NCI-H128 (cell line): ENCODE results near the gene SLC24A3.

Experiments used
- DNase-seq: peaks from one replicate; lab custom pipeline; 2025; ENCODE audit not compliant: unreplicated experiment; lab: John Stamatoyannopoulos, UW

Gene SLC24A3

DNA sequence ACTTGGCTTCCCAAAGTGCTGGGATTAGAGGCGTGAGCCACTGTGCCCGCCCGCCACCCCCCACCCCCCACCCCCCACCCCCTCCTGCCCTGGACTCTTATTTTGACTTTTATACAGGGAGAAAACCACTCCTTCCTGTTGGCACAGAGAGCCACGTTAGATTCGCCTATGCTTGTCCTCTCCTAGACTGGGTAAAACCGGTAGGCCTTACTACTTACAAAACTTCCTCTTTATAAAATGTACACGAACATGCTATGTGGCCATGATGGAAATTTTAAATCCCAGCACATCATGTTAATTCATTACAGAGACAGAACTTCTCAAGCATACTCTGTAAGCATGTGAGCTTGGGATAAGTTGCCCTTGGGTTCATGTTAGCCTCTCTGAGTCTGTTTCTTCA lies 124.2 kb downstream of the SLC24A3 start:
- DNase-seq, result no peak

- DNase-seq, result no peak
Observed at GRCh38 chr20:19338380-19338779, 125.9 kb downstream of the SLC24A3 start.

DNA sequence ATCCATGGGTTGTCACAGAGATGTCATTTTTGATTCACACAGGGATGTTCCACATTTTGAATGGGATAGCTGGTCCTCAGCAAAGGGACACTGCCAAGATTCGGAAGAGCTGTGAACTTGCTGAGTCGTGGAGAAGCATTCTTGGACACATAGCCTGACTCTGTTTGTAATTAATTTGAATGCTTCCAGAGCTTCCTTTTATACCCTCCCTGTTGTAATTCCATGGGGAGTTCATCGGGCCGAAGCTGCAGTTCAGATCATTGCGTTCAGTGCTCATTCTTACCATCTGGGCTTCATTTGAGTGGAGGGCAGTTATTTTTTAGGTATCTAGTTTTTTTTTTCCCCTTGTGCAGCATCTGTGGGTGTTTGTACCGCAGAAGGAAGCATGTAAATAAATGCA lies 126.5 kb downstream of the SLC24A3 start:
- no peak for DNase-seq

GRCh38 chr20:19341348-19342053 lies 129.1 kb downstream of the SLC24A3 start:
- no peak for DNase-seq

GRCh38 chr20:19344341-19344740 lies 131.9 kb downstream of the SLC24A3 start:
- DNase-seq, result no peak

DNA sequence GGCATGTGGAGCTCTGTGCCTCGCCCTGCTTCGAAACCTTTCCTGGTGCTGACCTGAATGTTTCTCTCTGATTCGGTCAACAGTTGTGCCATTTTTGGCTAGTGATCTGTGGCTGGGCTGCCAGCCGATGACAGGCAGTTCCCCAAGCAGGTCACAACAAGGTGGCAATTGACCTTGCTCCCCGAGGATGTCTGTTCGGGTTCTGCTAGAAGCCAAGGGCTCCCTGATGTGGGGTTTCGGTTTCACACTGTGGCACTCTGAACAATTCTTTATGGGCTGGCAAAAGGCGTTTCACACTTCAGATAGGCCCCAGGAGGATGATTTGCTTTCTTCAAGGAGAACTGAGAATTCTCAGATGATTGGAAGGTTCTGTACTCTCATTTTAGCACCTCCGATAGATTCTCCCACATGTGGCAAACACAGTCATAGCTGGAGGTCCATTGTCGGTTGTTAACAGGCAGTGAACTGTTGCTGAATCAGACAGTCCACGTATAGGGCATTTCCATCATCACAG lies 135.6 kb downstream of the SLC24A3 start:
- DNase-seq, result no peak

DNA sequence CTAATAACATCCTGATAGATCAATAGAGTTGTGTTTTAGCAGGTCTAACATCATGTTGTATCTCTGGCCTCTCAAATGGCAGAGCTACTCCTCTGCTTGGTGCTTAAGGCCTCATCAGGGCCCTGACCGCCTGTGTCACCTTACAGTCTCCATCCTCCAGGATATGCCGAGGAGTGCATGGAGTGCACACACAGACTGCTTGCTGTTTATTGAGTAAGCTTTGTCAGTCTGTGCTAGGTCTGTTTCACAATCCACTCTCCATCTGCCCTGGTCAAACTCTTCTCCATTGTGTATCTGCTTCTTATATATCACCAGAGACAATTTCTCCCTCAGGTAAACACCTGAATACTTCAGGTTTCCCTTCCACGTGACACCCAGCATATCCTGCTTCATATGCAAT lies 136.1 kb downstream of the SLC24A3 start:
- no peak for DNase-seq

DNA sequence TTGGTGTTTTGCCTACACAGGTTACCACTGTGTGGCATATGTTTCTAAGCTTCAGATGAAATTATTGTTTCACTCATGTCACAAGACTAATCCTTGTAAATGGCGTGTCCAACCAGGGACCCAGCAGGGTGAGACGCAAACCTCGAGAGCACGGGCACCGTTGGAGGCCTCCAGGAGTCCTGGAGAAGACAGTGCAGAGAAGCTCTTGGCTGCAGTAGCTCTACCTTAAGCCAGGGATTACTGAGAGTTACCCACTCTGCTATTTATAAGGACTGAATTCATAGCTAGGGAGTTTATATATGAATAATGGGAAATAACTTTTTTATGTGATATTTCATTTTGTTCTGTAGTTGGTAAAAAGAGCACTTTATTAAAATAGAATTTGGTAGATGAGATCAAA lies 137.4 kb downstream of the SLC24A3 start:
- no peak for DNase-seq

GRCh38 chr20:19351542-19351941 lies 139.1 kb downstream of the SLC24A3 start:
- no peak for DNase-seq

DNA sequence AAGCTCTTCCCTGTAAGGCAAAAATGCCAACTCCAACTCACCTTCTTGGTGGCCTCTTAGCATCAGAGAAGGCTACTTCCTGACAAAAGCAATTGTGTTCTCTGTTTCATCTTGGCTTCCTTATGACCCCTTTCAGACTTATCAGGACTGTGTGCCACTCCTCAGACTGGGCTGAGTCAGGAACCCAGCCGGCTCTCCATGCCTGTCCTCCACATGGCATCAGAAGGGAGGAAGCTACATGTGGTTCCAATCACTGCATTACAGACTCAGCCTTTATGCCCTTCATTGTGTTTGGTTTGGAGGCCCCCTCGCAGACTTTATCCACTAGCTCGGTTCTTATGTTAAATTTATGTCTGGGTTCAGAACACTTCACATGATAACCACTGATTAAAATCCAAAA lies 142.5 kb downstream of the SLC24A3 start:
- no peak for DNase-seq

GRCh38 chr20:19361790-19362189 lies 149.3 kb downstream of the SLC24A3 start:
- DNase-seq, result no peak

DNA sequence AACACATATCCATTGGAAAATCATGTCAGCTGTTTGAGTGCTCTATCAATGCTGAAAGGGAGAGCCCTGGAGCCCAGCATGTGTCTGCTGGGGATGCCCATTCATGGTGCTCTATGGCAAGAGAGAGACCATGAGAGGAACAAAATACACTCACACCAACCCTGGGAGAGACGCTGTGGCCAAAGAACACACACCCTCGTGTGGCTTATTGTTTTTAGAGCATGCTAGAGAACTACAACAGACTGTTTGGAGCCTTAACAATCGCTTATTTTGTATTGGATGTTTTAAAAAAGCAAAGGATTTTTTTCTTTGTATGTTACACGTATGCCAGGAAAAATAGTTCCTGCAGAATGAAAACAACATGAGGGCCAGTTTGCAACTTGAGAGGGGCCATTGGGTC lies 151.0 kb downstream of the SLC24A3 start:
- no peak for DNase-seq

DNA sequence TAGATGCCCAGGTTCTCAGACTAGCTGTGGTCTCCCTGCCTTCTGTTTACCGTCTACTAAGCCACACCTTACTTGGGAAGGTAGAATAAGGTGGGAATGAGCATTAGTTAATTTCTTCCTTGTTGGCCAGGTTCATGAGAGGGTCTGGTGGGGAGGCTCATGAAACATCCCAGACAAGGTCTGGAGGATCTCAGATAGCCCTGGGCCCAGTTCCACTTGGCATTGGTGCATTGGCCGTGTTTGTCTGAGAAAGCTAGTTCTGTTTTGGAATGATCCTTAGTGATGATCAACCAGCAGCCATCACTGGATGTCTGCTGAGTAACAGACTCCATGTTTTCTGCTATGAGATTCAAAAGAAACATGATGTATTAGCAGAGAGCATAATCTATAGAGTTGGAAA lies 155.1 kb downstream of the SLC24A3 start:
- DNase-seq, result no peak

GRCh38 chr20:19368351-19368750 lies 155.9 kb downstream of the SLC24A3 start:
- DNase-seq, result no peak

DNA sequence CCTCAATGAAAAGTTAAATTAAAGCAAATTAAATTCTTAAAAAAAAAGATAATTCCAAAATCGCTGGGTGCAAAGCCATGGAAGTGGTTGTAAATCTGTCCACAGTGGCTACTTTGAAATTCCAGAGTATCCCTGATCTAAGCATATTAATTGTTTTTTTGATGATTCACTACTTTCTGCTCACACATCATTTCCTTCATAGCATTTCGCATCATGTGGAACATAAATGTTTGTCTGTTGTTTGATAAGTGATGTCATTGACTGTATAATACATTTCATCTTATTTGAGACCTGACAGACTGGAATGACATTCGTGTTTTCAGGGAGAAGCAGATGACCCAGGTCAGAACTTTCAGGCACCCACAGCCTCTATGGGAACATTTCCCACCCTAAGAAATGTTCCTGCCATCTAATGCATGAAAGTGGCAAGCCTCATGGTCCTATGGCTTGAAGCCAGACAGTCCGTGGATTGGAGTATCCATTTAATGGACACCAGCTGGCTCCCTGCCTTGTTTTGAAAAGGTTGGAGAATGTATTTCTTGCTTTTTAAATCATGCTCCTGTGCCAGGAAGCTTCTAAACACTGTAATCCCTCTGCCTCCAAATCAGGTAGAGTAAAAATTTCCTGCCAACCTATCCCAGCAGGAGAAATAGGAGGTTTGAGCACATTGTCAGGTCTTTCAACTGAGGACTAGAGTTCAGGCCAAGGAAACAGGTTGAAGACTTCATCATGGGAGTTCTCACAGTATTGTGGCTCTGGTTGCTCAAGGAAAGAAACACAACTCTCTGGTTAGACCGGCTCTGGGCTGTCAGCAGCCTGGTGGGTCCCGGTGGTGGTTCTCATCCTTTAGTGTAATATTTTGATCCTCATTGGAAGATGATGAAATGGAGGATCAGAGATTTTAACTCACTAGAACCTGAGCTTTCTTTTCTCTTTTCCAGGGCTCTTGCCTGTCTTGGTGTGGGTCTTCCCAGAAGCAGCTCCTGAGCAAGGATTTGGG lies 157.9 kb downstream of the SLC24A3 start:
- DNase-seq, result no peak

- no peak for DNase-seq
Observed at GRCh38 chr20:19371112-19371511, 158.7 kb downstream of the SLC24A3 start.

- DNase-seq, result no peak
Observed at GRCh38 chr20:19374216-19374615, 161.8 kb downstream of the SLC24A3 start.

- DNase-seq, result no peak
Observed at GRCh38 chr20:19375395-19375794, 163.0 kb downstream of the SLC24A3 start.

DNA sequence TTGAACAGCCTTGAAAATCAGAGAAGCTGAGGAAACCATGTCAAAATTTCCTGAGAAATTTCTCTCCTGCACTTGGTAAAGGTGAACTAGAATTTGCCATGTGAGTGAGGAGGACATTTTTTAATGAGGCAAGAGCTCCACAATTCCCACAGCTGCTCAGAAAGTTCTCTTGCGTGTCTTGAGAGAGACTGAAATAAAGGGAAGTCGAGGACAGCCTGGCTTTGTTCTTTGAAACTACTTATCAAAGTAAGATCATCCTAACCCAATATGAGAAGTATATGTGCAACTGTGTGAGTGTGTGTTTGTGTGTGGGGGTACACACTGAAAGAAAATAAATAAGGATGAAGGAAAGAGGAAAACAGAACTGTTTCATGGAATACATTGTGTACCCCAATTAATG lies 163.4 kb downstream of the SLC24A3 start:
- no peak for DNase-seq

- DNase-seq, result no peak
Observed at GRCh38 chr20:19376451-19377229, 164.2 kb downstream of the SLC24A3 start.

- no peak for DNase-seq
Observed at GRCh38 chr20:19378058-19378457, 165.6 kb downstream of the SLC24A3 start.
